Natural killer cell (primary cell): Measurements from ENCODE around the gene ZSCAN5B. TPM values are rescaled to one million over a fixed set of nuclear protein-coding genes. Genes with fewer than 3 reads are reported as not detected.
A peak's percentile ranks its signal among the peaks of the same experiment; 100 is the strongest.

Source experiments
- ATAC-seq, 3 donors: fragments of 150-1000 bp in 2 of 3; fragments of 200-7000 bp in 1 of 3; cut with Tn5 transposase; 1 replicate in 1 of 3; 2 replicates in 2 of 3; pipeline ENCODE4 v1.10.0; 2021; ENCODE audit warnings: mild to moderate bottlenecking in 2 of 3, moderate library complexity in 2 of 3
- DNase-seq, 2 donors: peaks; one replicate each; pipeline versions ENCODE4 v3.0.0 to v3.0.0-alpha.2; 2013 to 2021; ENCODE audit warnings: mixed read lengths in 1 of 2
- H3K27ac ChIP-seq: one replicate; pipeline ENCODE4 v1.5.1; 2013; ENCODE audit warnings: mild to moderate bottlenecking, low read length
- H3K27me3 ChIP-seq: one replicate; pipeline ENCODE4 v1.6.1; 2013; ENCODE audit warnings: low read length; ENCODE audit not compliant: control insufficient read depth, insufficient read depth
- H3K36me3 ChIP-seq: one replicate; pipeline ENCODE4 v1.6.1; 2013; ENCODE audit warnings: low read length; ENCODE audit not compliant: control insufficient read depth, insufficient read depth
- H3K4me1 ChIP-seq: one replicate; pipeline ENCODE4 v1.6.1; 2013; ENCODE audit warnings: low read length; ENCODE audit not compliant: control insufficient read depth, insufficient read depth
- H3K4me3 ChIP-seq: one replicate; pipeline ENCODE4 v1.5.1; 2013; ENCODE audit warnings: low read length
- H3K9me3 ChIP-seq: one replicate; pipeline ENCODE4 v1.6.1; 2013; ENCODE audit warnings: low read length; ENCODE audit not compliant: control insufficient read depth, insufficient read depth
- H3K27ac Mint-ChIP-seq, 2 donors: one replicate each; pipeline ENCODE4 v1.8.0; 2022; ENCODE audit warnings: mild to moderate bottlenecking in 2 of 2, mixed read lengths in 2 of 2, moderate library complexity in 1 of 2
- H3K27me3 Mint-ChIP-seq, 2 donors: one replicate each; pipeline ENCODE4 v1.8.0; 2022; ENCODE audit warnings: low read depth in 2 of 2, mixed read lengths in 2 of 2
- H3K36me3 Mint-ChIP-seq: one replicate; pipeline ENCODE4 v1.8.0; 2022; ENCODE audit warnings: mixed read lengths
- H3K4me1 Mint-ChIP-seq, 2 donors: one replicate each; pipeline ENCODE4 v1.8.0; 2022; ENCODE audit warnings: mixed read lengths in 2 of 2
- H3K4me3 Mint-ChIP-seq: one replicate; pipeline ENCODE4 v1.8.0; 2022; ENCODE audit warnings: mild to moderate bottlenecking, moderate library complexity, mixed read lengths
- H3K9me3 Mint-ChIP-seq, 2 donors: one replicate each; pipeline ENCODE4 v1.8.0; 2022; ENCODE audit warnings: mixed read lengths in 2 of 2
- WGBS: methylation state at CpG from one replicate; pipeline ENCODE4 v1.1.7; 2013; ENCODE audit warnings: missing lambda C conversion rate; ENCODE audit not compliant: insufficient coverage; 5-methylcytosine and 5-hydroxymethylcytosine counted together
- intact Hi-C: fragments of 100-400 bp; cut with micrococcal nuclease; formaldehyde crosslinking; loops from one replicate; pipeline ENCODE4 v1.14.2; 2022
- total RNA-seq, 4 donors: library from RNA; stranded (reverse); fragments of 120-200 nt in 1 of 4; gene quantifications; one replicate each; pipeline versions ENCODE4 v1.2.3 to v1.2.4, GENCODE V29; 2013 to 2022
- TF ChIP-seq, protein P1 (sequence below): fragments of 200-600 bp; IDR thresholded peaks from one replicate; pipeline ENCODE4 v1.8.0; 2022; ENCODE audit warnings: antibody characterized with exemption

ZSCAN5B gene
- total RNA-seq, 3 donors from 2014 or later (not counting 1 experiment from before 2014, with no cell fraction given) = not detected

DNA sequence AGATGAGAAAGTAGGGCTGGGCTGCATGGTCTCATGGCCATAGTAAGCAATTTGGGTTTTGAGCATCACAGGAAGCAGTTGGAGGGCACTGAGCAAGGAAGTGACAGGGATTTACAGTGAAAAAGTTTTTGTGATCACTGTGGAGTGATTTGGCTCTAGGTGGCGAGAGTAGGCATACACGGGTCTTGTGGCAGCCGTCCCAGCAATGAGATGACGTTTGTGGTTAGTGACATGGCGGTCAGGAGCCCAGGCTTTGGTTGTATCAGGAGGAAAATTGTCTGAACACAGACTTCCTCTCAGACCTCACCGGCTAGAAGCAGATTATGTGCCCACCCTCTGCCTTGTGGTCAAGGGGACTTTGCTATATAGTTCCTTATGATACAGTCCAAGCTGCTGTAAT lies 53.2 kb downstream of the ZSCAN5B start:
- Histone ChIP-seq H3K4me1 (peaks cover 15% of the 10 kb centered on the region), H3K4me3 (no peak overlapping the region), H3K27me3 (no peaks in the 10 kb centered on the region), H3K36me3 (peaks cover 2% of the 10 kb centered on the region), H3K9me3 (no peaks in the 10 kb centered on the region), H3K27ac (no peak overlapping the region)
- intact Hi-C loops = no loop called here
- TF ChIP-seq, protein P1, sequence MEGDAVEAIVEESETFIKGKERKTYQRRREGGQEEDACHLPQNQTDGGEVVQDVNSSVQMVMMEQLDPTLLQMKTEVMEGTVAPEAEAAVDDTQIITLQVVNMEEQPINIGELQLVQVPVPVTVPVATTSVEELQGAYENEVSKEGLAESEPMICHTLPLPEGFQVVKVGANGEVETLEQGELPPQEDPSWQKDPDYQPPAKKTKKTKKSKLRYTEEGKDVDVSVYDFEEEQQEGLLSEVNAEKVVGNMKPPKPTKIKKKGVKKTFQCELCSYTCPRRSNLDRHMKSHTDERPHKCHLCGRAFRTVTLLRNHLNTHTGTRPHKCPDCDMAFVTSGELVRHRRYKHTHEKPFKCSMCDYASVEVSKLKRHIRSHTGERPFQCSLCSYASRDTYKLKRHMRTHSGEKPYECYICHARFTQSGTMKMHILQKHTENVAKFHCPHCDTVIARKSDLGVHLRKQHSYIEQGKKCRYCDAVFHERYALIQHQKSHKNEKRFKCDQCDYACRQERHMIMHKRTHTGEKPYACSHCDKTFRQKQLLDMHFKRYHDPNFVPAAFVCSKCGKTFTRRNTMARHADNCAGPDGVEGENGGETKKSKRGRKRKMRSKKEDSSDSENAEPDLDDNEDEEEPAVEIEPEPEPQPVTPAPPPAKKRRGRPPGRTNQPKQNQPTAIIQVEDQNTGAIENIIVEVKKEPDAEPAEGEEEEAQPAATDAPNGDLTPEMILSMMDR = no peak
- DNase-seq (no peak), ATAC-seq (no peak)
- H3K36me3 Mint-ChIP-seq = no peaks in the 10 kb centered on the region
- H3K27me3 Mint-ChIP-seq = no peaks in the 10 kb centered on the region
- H3K9me3 Mint-ChIP-seq = no peaks in the 10 kb centered on the region
- 25% methylated on average over 6 of the region's 6 CpGs for WGBS
- H3K4me3 Mint-ChIP-seq = no peak overlapping the region
- peak overlapping the region in 1 of 2 donors; percentile 70 for H3K27ac Mint-ChIP-seq
- H3K4me1 Mint-ChIP-seq = peaks cover 27 to 45% of the 10 kb centered on the region in 2 donors

DNA sequence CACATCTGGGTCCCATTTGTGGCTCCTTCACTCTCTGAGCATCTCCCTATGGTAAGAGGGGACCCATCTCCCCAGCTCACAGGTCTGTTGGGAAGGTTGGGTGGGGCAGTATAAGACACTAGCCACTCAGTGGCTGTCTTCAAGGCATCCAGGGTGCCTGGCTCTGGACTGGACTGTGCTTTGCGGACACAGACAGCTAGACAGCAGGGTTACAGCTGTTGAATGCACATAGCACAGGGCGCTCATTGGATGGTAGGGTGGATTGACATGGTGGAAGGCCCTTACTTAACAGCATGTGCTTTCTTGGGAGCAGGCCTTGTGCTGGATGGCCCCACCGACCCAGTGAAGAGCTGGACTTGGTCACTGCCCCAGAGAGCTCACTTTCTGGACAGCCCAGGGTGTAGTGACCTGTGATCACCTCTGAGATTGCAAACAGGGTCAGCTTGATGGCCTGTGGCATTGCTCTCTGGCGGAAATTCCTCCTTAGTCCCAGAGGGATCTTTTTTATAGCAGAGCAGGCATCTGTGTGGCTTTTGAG lies 54.6 kb downstream of the ZSCAN5B start:
- Mint-ChIP-seq H3K4me3 (no peak overlapping the region), H3K4me1 (peaks cover 27 to 40% of the 10 kb centered on the region in 2 donors), H3K27ac (peak overlapping the region; percentile 9 to 35), H3K9me3 (no peaks in the 10 kb centered on the region), H3K36me3 (no peaks in the 10 kb centered on the region), H3K27me3 (no peaks in the 10 kb centered on the region)
- no peaks in the 10 kb centered on the region for H3K9me3 ChIP-seq
- DNase-seq (no peak), ATAC-seq (no peak)
- no peak overlapping the region for H3K27ac ChIP-seq
- no peaks in the 10 kb centered on the region for H3K27me3 ChIP-seq
- peaks cover 15% of the 10 kb centered on the region for H3K4me1 ChIP-seq
- H3K36me3 ChIP-seq = peaks cover 2% of the 10 kb centered on the region
- 94% methylated on average over 4 of the region's 4 CpGs for WGBS
- TF ChIP-seq, protein P1 = no peak
- intact Hi-C loops = no loop called here
- H3K4me3 ChIP-seq = no peak overlapping the region

DNA sequence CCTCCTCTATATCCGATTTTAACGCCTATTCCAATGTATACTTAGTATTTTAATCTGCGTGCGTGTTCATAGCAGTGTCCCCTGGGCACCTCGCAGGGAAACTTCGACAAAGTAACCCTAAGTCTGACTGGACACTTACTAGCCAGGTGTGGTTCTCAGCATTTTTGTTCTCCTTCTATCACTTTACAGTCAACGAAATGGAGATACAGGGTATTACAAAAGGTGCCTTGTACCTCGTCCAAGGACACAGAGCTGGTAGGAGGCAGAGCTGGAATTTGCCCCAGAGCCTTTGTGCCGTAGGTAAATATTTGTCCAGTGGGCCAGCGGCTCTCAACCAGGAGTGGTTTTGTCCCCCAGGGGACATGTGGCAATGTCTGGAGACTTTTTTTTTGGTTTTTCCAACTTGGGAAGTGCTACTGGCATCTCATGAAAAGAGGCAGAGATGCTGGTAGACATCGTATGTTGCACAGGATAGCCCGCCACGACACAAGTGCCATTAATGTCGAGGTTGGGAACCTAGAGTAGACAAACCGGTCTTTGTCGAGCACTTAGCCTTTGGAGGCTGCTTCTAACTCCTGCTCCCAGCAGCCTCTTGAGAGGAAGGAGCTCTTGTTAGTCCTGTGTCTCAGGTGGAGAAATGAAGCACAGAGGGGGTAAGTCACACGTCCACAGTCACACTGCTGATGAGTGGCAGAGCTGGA lies 55.3 kb downstream of the ZSCAN5B start:
- peaks cover 1% of the 10 kb centered on the region for H3K36me3 ChIP-seq
- intact Hi-C loops = no loop called here
- Mint-ChIP-seq H3K27ac (peak overlapping the region; percentile 95), H3K27me3 (no peaks in the 10 kb centered on the region), H3K4me3 (peak overlapping the region; percentile 99), H3K9me3 (no peaks in the 10 kb centered on the region), H3K4me1 (peaks cover 27 to 40% of the 10 kb centered on the region in 2 donors), H3K36me3 (no peaks in the 10 kb centered on the region)
- peak overlapping the region; percentile 39 for H3K27ac ChIP-seq
- DNase-seq (no peak), ATAC-seq (no peak)
- H3K27me3 ChIP-seq = no peaks in the 10 kb centered on the region
- no peaks in the 10 kb centered on the region for H3K9me3 ChIP-seq
- 86% methylated on average over 17 of the region's 17 CpGs for WGBS
- no peak overlapping the region for H3K4me3 ChIP-seq
- TF ChIP-seq, protein P1 = no peak
- H3K4me1 ChIP-seq = peaks cover 15% of the 10 kb centered on the region
